Neural cell (in vitro differentiated cells): ENCODE results near the gene ERMN.

Source experiments
- EP300 ChIP-seq: fragments of 450-650 bp; conservative IDR thresholded peaks from 2 replicates; pipeline ENCODE4 v1.6.1; 2014; ENCODE audit warnings: antibody characterized with exemption, mild to moderate bottlenecking, moderate library complexity; ENCODE audit not compliant: poor library complexity, severe bottlenecking
- TF ChIP-seq, protein P1 (sequence below): fragments of 450-650 bp; IDR thresholded peaks from 2 replicates; pipeline ENCODE4 v1.5.1; 2014; ENCODE audit warnings: antibody characterized with exemption, mild to moderate bottlenecking, moderate library complexity; ENCODE audit not compliant: poor library complexity, severe bottlenecking

DNA sequence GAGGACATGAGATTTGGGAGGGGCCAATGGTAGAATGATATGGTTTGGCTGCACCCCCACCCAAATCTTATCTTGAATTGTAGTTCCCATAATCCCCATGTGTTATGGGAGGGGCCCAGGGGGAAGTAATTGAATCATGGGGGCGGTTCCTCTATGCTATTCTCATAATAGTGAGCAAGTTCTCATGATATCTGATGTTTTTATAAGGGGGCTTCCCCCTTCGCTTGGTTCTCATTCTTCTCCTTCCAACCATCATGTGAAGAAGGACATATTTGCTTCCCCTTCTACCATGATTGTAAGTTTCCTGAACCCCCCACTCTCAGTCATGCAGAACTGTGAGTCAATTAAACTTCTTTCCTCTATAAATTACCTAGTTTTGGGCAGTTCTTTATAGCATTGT lies 37.0 kb upstream of the ERMN start:
- TF ChIP-seq, protein P1, sequence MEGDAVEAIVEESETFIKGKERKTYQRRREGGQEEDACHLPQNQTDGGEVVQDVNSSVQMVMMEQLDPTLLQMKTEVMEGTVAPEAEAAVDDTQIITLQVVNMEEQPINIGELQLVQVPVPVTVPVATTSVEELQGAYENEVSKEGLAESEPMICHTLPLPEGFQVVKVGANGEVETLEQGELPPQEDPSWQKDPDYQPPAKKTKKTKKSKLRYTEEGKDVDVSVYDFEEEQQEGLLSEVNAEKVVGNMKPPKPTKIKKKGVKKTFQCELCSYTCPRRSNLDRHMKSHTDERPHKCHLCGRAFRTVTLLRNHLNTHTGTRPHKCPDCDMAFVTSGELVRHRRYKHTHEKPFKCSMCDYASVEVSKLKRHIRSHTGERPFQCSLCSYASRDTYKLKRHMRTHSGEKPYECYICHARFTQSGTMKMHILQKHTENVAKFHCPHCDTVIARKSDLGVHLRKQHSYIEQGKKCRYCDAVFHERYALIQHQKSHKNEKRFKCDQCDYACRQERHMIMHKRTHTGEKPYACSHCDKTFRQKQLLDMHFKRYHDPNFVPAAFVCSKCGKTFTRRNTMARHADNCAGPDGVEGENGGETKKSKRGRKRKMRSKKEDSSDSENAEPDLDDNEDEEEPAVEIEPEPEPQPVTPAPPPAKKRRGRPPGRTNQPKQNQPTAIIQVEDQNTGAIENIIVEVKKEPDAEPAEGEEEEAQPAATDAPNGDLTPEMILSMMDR: no peak
- no peak for TF ChIP-seq EP300
